ENCODE results near the gene INHBE.
"Not testable (repeated sequence)": the region's sequence is repeated elsewhere in the genome, so short reads cannot be mapped to it uniquely, and the experiment has no call there.

The INHBE gene

GRCh38 chr12:57441846-57442427 lies 13.2 kb upstream of the INHBE start:
- FAIRE-seq, result no peak

GRCh38 chr12:57444337-57444736 lies 10.8 kb upstream of the INHBE start:
- not testable (repeated sequence) for FAIRE-seq

- no peak for FAIRE-seq
Observed at GRCh38 chr12:57444744-57445143, 10.4 kb upstream of the INHBE start.

- no peak for FAIRE-seq
Observed at GRCh38 chr12:57446292-57446960, 8.7 kb upstream of the INHBE start.

- no peak for FAIRE-seq
Observed at GRCh38 chr12:57448669-57449068, 6.4 kb upstream of the INHBE start.

GRCh38 chr12:57449375-57449774 lies 5.7 kb upstream of the INHBE start:
- no peak for FAIRE-seq

GRCh38 chr12:57450057-57450456 lies 5.0 kb upstream of the INHBE start:
- no peak for FAIRE-seq

GRCh38 chr12:57451233-57451778 lies 3.8 kb upstream of the INHBE start:
- no peak for FAIRE-seq

GRCh38 chr12:57452181-57452936 lies 2.7 kb upstream of the INHBE start:
- no peak for FAIRE-seq

GRCh38 chr12:57452937-57453509 lies 2.1 kb upstream of the INHBE start:
- no peak for FAIRE-seq

GRCh38 chr12:57454213-57454565 lies 918 bp upstream of the INHBE start:
- no peak for FAIRE-seq

- FAIRE-seq, result no peak
Observed at GRCh38 chr12:57455374-57456144, 452 bp downstream of the INHBE start.

GRCh38 chr12:57456145-57456700 lies 1.1 kb downstream of the INHBE start:
- no peak for FAIRE-seq

GRCh38 chr12:57456737-57457490 lies 1.8 kb downstream of the INHBE start:
- no peak for FAIRE-seq

- no peak for FAIRE-seq
Observed at GRCh38 chr12:57458665-57459054, 3.6 kb downstream of the INHBE start.

- FAIRE-seq, result peak; percentile 58
Observed at GRCh38 chr12:57459055-57459749, 4.1 kb downstream of the INHBE start.

GRCh38 chr12:57459750-57460467 lies 4.8 kb downstream of the INHBE start, which contains the start of gene GLI1:
Gene GLI1 (plus strand): TSS chr12:57459785. CDS start chr12:57463692, 3,907 bp downstream.
- FAIRE-seq, result no peak

GRCh38 chr12:57460468-57460784 lies 5.3 kb downstream of the INHBE start:
- no peak for FAIRE-seq

GRCh38 chr12:57460841-57461275 lies 5.8 kb downstream of the INHBE start:
- FAIRE-seq, result no peak

- FAIRE-seq, result no peak
Observed at GRCh38 chr12:57461276-57461916, 6.3 kb downstream of the INHBE start.

Measured in islet of Langerhans (tissue), 1 donor.